GM19452 (cell line): ENCODE measurements around the gene MAP4.
A peak's percentile ranks its signal among the peaks of the same experiment; 100 is the strongest.
"Not testable (repeated sequence)": the region's sequence is repeated elsewhere in the genome, so short reads cannot be mapped to it uniquely, and the experiment has no call there.

Experiments
- ATAC-seq: cut with Tn5 transposase; IDR thresholded peaks from one replicate; pipeline ENCODE4 v1.9.1; 2021; ENCODE audit not compliant: unreplicated experiment

MAP4 gene

GRCh38 chr3:47847260-47847659 is 169.0 kb downstream of the MAP4 start:
- ATAC-seq = no peak

DNA sequence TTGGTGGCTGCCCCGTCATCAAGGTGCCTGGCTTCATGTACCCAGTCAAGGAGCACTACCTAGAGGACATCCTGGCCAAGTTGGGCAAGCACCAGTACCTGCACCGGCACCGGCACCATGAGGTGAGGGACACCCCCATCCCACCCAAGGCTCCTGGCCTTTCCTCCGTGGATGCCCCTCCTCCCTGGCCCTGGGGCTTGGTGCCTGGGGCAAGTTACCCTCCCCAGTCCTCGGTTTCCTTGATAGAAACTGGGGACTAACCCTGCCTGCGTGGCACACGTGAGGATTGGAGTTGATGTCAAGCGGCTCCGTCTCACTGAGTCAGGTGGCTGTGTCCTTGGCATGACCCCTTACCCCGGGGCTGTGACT is 169.4 kb downstream of the MAP4 start:
- no peak for ATAC-seq

GRCh38 chr3:47846186-47846879 is 169.9 kb downstream of the MAP4 start:
- ATAC-seq = no peak

- ATAC-seq = no peak
Measured at GRCh38 chr3:47841786-47842349, 174.3 kb downstream of the MAP4 start.

DNA sequence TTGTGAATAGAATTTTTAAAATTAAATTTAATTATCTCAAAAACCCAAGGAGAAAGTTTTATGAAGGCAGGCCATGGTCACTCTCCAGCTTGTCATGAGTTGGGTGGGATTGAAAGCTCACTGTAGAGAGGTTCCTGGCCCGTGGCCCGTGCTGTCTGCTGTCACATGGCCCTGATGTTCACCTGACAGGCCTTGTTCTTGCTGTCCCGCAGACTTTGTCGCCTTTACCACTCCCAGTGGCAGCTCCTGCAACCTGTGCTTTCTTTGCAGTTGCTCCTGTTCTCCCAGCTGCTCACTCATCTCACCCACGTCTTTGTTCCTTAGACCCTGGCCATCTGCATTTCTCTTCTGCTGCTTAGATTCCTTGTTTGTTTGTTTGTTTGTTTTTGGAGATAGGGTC is 177.7 kb downstream of the MAP4 start:
- ATAC-seq = no peak

- no peak for ATAC-seq
Measured at GRCh38 chr3:47836986-47837385, 179.2 kb downstream of the MAP4 start.

DNA sequence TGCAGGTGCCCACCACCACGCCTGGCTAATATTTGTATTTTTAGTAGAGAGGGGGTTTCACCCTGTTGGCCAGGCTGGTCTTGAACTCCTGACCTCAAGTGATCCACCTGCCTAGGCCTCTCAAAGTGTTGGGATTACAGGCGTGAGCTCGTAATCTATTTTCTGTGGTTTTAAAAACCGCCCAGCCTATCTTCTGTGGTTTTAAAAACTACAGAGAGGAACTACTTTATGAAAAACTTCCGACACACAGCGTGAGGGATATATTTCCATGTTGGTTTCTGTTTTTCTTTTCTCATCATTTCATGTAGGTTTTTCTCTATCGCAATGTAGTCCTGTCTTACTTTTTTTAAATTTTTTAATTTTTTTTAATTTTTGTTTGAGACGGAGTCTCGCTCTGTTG is 186.7 kb downstream of the MAP4 start:
- ATAC-seq = not testable (repeated sequence)

- ATAC-seq = no peak
Measured at GRCh38 chr3:47825590-47825989, 190.6 kb downstream of the MAP4 start.

DNA sequence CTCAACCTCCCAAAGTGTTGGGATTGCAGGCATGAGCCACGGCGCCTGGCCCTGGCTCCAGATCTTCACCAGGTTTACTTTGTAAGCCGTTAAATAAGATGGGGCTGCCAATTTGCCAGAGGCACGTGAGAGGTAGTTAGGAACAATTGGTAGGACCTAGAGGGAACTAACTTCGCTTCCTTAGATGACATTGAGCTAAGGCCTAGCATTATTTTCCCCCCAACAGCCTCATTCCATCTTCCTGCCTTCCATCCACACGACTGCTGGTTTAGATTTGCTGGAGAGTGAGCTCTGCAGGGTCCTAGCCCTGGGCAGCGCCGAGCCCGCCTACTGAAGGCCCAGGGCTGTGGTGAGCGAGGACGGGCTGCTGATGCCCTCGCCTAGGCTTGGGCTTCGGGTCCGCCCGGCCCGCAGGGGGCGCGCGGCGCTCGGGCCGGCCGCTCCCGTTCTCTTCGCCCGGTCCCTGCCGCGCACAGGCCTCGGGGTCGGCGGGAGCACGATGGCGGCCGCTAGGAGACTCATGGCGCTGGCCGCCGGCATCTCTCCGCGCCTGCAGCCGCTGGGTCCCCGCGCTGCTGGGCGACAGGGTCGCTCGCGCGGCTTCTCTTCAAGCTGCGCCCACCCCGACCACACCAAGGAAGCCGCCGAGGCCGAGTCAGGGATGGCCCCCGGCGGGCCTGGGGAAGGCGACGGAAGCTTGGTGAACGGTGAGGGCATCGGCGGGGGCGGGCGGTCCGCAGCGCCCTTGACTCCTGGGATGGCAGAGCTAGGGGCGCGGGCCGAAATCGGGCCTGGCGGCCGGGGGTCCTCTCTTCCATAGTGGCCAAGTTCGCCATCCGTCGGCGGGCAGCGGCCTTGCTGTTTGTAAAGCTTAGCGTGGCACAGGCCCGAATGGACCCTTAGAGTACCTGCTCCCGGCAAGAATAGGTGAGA is 191.4 kb downstream of the MAP4 start:
- peak; percentile 87 for ATAC-seq

DNA sequence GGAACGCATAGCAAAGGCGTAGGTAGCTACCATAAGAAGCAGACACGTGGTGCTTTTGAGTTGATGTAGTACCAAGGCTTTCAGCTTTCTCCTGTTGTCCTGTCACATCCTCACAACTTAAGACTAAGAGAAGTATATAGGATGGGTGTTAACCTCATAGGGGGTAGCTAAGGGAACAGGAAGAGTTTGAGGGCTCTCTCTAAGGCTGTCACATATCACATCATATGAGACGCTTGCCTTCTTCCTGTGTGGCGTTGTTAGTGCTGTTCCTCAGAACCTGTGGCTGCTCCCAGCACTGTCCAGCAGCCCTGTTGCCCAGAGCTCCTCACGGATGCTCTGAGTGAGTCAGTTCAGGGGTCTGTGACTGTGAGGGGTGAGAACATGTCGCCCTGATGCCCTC is 198.6 kb downstream of the MAP4 start:
- no peak for ATAC-seq

- ATAC-seq = no peak
Measured at GRCh38 chr3:47813551-47814177, 202.6 kb downstream of the MAP4 start.

DNA sequence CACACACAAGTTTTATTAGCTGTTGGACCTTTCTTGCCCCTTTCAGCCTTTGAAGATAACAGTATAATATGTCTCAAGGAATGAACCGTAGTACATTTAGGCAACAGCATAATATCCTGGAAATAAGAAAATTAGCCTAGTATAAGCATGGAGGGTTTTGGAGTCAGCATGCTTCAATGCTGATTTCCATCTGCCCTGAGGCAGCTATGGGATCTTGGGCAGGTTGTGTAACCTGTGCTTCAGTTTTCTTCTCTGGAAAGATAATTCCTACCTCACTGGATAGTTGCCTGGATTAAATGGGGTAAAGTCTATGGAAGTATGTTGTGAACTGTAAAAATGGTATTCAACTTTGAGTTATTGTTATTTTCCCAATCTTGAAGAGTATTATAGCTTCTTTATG is 211.6 kb downstream of the MAP4 start:
- no peak for ATAC-seq

DNA sequence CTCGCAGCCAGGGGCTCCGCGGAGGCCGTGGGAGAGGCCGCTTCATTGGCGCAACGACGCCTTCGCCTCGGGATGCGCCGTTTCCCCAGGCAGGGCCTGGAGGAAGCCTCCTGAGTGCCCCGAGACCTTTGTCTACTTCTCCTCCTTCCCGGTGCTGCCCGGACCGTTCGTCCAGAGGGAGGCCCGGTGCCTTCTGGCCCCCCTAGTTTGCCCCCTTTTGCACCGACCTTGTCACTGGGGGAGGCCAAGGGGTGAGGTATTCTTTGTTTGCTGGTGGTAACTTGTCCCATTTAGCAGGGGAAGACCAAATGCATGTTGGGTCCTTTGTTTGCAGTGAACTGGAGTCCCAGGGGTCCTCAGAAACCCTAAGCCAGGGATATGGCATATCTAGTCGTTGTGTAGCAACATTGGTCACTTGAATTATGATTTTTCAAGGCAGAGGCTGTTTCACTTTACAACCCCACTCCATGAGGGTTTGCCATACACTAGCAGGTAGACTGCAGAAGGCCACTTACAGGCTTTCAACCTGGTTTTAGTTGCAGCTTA is 212.7 kb downstream of the MAP4 start:
- ATAC-seq = no peak

DNA sequence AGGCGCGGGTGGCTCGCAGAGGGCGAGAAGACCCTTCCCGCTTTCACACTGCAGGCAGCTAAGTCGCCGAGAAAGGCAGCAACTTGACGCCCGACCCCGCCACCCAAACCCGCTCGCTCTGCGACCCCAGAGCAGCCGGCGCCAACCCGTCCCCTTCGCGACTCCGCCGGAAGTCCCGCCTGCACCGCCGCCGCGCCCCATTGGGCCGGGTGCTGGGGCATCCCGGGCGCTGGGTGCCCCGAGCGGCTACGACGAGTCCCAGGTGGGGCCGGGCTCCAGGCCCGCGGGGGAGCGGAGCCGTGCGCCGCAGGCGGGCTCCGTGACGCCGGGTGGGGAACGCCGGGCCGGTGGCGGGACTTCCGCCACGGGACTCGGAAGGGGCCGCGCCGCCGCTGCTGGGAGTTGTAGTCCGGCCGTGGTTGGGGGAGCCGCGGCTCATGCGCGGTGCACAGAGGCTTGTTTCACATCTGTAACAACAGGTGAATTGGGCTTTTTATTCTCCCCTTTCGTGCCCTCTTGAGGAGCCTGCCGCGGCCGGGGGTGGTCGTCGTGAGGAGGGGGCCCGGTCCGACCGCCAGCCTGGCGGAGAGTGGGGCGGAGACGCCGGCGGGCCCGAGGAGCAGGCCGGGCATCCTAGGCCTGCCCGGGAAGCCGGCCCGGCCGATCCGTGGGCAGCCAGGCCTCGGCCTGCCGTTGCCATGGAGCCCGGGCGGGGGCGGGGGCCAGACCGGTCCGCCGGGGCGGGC is 213.3 kb downstream of the MAP4 start, which contains the start of gene DHX30:
Gene DHX30 (plus strand): TSS at position 405 of the 746 bp plus-strand sequence. CDS start 7,546 bp downstream, outside the sequence.
- ATAC-seq = peak; percentile 85
